NCI-H2029 (cell line): ENCODE data around the gene LRRC8C.

ENCODE experiments used
- DNase-seq: peaks from one replicate; lab custom pipeline; 2025; lab: John Stamatoyannopoulos, UW

LRRC8C gene

GRCh38 chr1:89733748-89734147 lies 100.8 kb downstream of the LRRC8C start:
- DNase-seq, result no peak

GRCh38 chr1:89734442-89734841 lies 101.5 kb downstream of the LRRC8C start:
- no peak for DNase-seq

DNA sequence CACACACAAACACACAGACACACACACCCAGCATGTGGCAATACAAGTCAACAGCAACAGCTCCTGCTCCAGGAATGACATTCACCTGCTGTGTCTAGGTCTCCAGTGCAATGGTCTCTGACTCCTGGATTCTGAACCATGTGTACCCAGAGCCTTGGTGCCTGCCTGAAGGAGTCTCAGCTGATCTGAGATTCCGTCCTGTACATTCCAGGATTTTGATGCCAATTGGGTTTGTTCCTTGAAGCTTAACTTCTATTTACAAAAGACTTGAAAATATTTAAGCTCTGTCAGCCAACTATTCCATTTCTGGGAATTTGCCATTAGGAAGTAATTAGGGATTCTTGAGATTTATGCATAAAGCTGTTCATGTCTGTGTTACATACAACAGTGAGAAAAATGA lies 102.6 kb downstream of the LRRC8C start:
- DNase-seq, result peak; percentile 20

GRCh38 chr1:89736937-89737733 lies 104.2 kb downstream of the LRRC8C start:
- peak; percentile 11 for DNase-seq

DNA sequence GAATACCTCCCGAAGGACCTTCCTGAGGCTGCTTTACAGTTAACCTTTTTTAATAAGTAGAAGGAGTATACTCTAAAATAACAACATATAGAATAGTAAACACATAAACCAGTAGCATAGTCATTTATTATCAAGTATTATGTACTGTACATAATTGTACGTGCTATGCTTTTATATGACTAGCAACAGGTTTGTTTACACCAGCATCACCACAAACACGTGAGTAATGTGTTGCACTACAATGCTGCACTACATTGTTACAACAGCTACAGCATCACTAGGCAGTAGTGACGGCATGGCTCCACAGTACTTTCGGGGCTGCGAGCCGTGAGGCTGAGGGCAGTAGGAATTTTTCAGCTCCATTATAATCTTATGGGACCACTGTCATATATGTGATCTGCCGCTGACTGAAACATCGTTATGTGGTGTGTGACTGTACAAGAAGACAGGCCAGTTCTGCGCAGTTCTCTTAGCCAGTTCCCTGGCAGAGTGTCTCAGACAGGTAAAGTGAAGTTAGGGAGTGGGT lies 105.1 kb downstream of the LRRC8C start:
- DNase-seq, result no peak

DNA sequence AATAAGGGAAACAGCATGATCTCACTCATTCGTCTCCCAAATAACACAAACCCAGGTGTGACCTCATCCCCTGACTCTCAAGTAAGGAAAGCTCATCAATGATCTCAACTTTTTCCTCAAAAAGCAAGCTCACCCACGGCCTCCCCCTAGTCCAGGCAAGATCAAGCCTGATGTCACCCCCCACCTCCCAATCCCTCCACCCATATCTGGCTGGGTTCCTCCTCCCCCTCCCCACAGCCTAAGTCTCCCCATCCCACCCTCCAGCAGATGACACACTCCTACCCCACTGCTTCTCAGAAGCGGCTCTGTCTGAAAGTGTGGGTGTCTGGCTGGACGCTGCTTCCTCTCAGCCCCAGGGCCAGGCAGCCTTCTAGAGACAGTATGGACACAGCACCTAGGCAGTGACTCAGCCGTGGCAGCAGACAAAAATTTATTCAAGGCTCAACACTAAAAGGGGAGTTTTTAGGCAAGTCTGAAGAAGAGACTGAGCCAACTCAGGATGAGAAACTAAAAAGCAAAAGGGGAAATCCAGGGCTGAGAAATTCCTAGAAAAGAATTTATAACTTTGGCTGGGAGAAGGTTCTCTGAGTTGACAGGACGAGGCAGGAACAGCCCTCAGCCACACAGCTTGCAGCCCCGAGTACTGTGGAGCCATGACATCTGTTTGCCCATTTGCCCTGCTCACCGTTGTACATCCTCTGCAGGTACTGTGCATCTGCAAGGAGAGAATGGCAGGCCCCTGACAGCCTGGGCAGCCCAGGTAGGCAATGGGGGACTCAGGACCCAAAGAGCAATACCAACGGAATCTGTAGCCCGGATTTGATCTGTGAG lies 106.3 kb downstream of the LRRC8C start:
- DNase-seq, result no peak

GRCh38 chr1:89739844-89740216 lies 106.9 kb downstream of the LRRC8C start:
- no peak for DNase-seq

- DNase-seq, result no peak
These were observed 110.9 kb downstream of the LRRC8C start for GRCh38 chr1:89743788-89744187.

GRCh38 chr1:89746424-89747149 lies 113.7 kb downstream of the LRRC8C start:
- DNase-seq, result no peak

DNA sequence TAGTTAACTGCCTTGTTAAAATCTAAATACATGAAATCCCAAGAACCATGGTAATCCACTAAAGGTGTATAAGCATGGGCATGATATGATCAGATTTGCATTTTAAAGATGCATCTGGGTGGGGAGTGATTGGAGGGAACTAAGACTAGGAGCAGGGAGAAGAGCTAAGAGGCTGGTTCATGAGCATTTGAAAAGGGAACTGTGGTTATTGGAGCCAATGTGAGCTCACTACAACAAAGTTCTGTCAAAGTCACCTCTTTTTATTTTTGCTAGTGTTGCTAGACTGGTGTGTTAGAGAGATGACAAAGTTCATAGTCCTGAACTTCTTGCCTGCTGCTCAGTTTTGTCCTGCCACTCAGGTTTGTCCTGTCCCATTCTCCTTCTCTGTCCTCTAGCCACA lies 120.8 kb downstream of the LRRC8C start:
- DNase-seq, result no peak

DNA sequence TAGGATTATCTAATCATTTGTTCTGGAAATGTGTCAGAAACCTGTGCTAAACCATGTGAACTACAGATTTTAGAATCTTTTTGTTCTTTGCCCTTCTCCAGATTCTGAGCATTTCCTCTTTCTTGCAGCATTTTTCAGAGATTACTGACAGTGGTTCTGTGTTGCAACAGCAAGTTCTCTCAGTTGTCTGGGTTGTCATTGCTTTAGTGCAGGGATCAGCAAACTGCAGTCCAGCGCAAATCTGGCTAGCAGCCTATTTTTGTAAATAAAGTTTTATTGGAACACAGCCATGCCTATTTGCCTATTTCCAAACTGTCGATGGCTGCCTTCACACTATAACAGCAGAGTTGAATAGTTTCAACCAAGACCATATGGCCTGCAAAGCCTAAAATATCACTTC lies 121.6 kb downstream of the LRRC8C start:
- no peak for DNase-seq

DNA sequence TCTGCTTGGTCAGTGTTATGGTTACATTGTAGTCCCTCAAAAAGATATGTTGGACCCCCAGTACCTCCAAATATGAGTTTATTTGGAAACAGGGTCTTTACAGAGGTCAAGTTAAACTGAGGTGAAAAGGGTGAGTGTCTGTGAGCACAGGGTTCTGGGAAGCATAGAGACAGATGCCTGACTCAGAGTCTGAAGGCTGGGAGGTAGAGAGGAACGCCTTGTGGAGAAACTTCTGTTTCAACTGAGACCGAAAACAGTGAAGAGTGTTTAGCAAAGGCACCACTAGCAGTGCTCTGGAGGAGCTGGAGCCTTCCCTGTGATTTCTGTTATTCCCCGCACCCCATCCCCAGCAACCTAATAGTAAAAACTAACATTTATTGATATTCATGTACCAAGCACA lies 122.7 kb downstream of the LRRC8C start:
- no peak for DNase-seq

GRCh38 chr1:89757532-89757931 lies 124.6 kb downstream of the LRRC8C start:
- DNase-seq, result no peak

GRCh38 chr1:89758156-89758555 lies 125.2 kb downstream of the LRRC8C start:
- DNase-seq, result no peak

DNA sequence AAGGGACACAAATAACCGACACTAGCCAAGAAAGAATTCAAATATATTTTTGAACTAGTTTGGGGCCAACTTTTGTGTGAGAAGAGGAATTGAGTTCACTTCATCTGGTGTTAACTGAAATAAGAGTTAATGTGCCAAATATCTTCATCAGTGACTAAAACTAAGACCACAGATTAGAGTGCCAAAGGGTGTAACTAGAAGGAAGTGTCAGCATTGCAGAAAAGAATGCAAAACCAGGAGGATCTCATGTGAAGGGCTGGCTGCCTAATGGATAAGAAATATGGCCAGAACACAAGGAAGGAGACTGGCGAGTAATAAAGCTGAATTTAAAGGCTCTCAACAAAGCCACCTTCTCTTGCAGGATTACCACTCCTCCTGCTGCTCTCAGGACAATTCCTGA lies 126.1 kb downstream of the LRRC8C start:
- no peak for DNase-seq

DNA sequence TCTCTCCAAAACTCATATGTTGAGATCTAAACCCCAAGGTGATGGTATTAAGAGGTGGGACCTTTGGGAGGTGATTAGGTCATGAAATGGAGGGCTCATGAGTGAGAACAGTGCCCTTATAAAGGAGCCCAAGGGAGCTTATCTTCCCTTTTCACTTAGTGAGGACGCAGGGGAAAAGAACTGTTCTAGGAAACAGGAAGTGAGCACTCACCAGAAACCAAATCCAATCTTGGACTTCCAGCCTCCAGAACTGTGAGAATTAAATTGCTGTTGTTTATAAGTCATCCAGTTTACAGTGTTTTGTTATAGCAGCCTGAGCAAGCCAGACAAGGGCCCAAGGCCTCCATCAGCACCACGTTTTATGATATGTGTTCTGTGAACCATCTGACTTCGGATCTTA lies 127.6 kb downstream of the LRRC8C start:
- no peak for DNase-seq

- DNase-seq, result no peak
These were observed 128.4 kb downstream of the LRRC8C start for GRCh38 chr1:89761338-89761737.

- no peak for DNase-seq
These were observed 129.0 kb downstream of the LRRC8C start for GRCh38 chr1:89761901-89762300.

DNA sequence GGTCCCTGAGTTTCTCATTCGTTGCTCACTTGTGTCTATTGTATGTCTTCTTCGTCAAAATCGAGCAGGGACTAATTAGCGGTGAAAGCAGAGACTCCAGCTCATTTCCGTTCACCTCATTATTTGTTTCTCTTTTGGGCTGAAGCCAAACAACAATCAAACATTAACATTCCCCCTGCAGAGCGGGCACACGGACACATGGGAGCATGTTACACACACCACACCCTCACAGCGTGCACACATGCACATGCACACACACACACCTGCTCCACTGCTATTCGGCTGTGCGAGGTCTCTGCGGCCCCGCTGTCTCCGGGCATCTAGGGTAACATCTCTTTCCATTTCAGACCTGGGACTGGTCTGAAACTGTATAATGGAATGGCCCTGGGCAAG lies 129.5 kb downstream of the LRRC8C start:
- DNase-seq, result peak; percentile 78

- DNase-seq, result peak; percentile 78
These were observed 130.1 kb downstream of the LRRC8C start for GRCh38 chr1:89762779-89763648.

DNA sequence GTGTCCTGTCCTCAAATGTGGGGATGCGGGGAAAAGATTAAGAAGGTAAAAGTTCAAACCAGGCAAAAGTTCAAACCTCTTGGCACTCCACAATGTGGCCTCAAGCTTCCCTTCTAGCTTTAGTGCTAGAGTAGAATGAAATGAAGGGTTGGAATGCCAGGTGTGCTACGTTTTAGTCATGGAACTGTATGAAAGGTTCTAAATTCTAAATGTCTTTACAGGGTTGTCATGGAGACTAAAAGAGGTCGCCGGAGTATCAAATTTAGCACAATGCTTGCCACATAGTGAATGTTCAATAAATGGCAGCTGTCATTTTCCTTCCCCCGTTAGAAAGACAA lies 130.7 kb downstream of the LRRC8C start:
- no peak for DNase-seq

DNA sequence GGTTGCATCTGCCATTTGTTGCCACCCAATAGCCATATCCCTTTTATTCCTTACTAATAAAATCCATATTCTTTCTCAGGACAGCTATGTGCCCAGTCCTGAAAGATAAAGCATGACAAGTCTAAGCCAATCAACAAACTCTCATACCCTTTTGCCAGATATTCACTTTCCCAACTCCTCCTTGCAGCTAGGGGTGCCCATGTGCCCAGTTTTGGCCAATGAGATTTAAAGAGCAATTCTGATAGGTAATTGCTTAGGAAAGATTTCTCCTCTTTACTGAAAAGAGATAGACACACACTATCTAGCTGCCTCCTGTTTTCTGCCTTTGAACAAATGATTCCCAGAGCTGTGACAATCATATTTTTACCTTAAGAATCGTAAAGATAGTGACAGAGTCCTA lies 132.9 kb downstream of the LRRC8C start:
- no peak for DNase-seq
